Measurements from ENCODE around the gene PDGFRB. TPM values are rescaled to one million over a fixed set of nuclear protein-coding genes. Genes with fewer than 3 reads are reported as not detected.

PDGFRB gene
- total RNA-seq, 2 experiments from 2014 or later, result 0.23 to 3.0 TPM

DNA sequence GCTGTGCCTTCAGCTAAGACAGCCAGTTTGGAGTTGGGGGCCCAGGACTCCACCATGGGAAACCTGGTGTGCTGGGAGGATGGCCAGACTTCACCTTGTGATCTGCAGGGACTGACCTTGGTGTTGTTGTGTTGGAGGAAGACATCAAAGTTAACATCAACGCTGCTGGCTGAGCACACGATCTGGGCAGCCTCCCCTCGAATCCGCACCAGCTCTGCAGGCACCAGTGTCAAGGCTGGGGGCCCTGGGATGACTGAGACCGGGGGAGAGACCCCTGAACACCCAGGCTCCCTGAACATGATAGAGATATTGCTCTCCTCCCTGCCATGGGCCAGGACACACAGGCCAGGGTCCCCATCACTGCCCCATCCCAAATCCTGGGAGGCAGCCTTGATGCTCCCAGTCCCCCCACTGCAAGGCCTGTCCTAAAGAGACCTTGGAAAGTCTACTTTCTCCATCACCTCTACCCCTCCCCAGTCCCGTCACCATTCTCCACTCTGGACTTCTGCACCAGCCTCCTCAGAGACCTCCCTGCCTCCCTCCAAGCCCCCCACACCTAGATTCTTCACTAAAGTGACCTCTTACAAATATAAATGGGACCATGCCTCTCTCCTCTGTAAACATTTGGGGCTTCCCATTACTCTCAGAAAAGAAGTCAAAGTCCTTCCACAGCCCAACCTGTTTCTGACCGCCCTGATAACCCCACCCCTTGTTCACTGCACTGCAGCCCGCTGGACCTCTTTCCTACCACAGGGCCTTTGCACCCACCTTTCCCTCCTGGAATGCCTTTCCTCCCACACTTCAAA is 77.4 kb downstream of the PDGFRB start:
- no TSS peak for BruUV-seq (replicated peaks)
- H3K79me2 ChIP-seq (ENCODE audit: insufficient read depth, low read depth, low read length), result no peaks in the 10 kb centered on the region
- no peak overlapping the region for H3K4me2 ChIP-seq (ENCODE audit: low read length)
- TF ChIP-seq CTCF (conservative IDR thresholded peaks at IDR 0.05; ENCODE audit: low read length) (no peak), EZH2phosphoT487 (IDR thresholded peaks at IDR 0.05; ENCODE audit: borderline replicate concordance, low read depth, low read length) (no peak)
- no peaks in the 10 kb centered on the region for H3K9me3 ChIP-seq (ENCODE audit: low read length)
- no peak overlapping the region for H3K4me3 ChIP-seq (ENCODE audit: low read depth, low read length, poor library complexity, severe bottlenecking)
- H2AFZ ChIP-seq (ENCODE audit: low read length), result no peak overlapping the region
- no peaks in the 10 kb centered on the region for H4K20me1 ChIP-seq (ENCODE audit: insufficient read depth, low read length)
- no peak for DNase-seq (ENCODE audit: low spot score)
- intact Hi-C loops (cut with micrococcal nuclease; ENCODE audit: unreplicated experiment), result no loop called here
- no peak overlapping the region for H3K27ac ChIP-seq (ENCODE audit: low read depth, low read length, poor library complexity, severe bottlenecking)
- ChIA-PET POLR2A (interaction anchor here (0.6 to 1.2 kb wide), 2 partner anchors 23 to 239 kb away, joined by 3 to 4 read pairs; no protein-coding TSS in a partner anchor), CTCF (ENCODE audit: unreplicated experiment) (no interaction called here)
- H3K9me2 ChIP-seq (ENCODE audit: insufficient read depth, low read length), result no peaks in the 10 kb centered on the region
- H3K36me3 ChIP-seq (ENCODE audit: insufficient read depth, low read length), result no peaks in the 10 kb centered on the region
- H3K4me1 ChIP-seq (ENCODE audit: insufficient read depth, low read length, poor library complexity, severe bottlenecking), result peaks cover 12% of the 10 kb centered on the region

DNA sequence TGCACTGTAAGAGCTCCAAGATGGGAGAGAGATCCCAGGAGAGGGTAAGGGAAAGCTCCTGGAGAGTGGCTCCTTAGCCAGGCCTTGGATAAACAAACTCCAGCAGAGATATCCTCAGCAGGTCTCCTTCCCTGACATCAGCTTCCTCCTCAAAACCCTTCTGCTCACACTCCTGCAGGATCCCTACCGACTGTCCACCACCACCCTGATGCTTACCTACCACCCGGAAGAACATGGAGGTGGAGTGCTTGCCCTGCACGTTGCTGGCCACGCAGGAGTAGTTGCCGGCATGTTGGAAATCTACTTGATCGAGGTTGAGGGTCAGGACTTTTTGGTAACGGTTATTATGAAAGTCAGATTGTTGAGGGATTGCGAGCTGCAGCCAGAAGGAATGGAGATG is 78.6 kb downstream of the PDGFRB start:
- H3K9me3 ChIP-seq (ENCODE audit: low read length), result no peaks in the 10 kb centered on the region
- H3K9me2 ChIP-seq (ENCODE audit: insufficient read depth, low read length), result no peaks in the 10 kb centered on the region
- BruUV-seq (replicated peaks), result no TSS peak
- POLR2A ChIA-PET, result interaction anchor here (1.2 kb wide), 1 partner anchor 238 kb away, joined by 3 read pairs; no protein-coding TSS in a partner anchor
- no peak overlapping the region for H2AFZ ChIP-seq (ENCODE audit: low read length)
- TF ChIP-seq CTCF (conservative IDR thresholded peaks at IDR 0.05; ENCODE audit: low read length) (no peak), EZH2phosphoT487 (IDR thresholded peaks at IDR 0.05; ENCODE audit: borderline replicate concordance, low read depth, low read length) (no peak)
- CTCF ChIA-PET (ENCODE audit: unreplicated experiment), result no interaction called here
- no peak overlapping the region for H3K27ac ChIP-seq (ENCODE audit: low read depth, low read length, poor library complexity, severe bottlenecking)
- no peak overlapping the region for H3K4me3 ChIP-seq (ENCODE audit: low read depth, low read length, poor library complexity, severe bottlenecking)
- H4K20me1 ChIP-seq (ENCODE audit: insufficient read depth, low read length), result no peaks in the 10 kb centered on the region
- peaks cover 8% of the 10 kb centered on the region for H3K4me1 ChIP-seq (ENCODE audit: insufficient read depth, low read length, poor library complexity, severe bottlenecking)
- H3K79me2 ChIP-seq (ENCODE audit: insufficient read depth, low read depth, low read length), result no peaks in the 10 kb centered on the region
- DNase-seq (ENCODE audit: low spot score), result no peak
- intact Hi-C loops (cut with micrococcal nuclease; ENCODE audit: unreplicated experiment), result no loop called here
- no peaks in the 10 kb centered on the region for H3K36me3 ChIP-seq (ENCODE audit: insufficient read depth, low read length)
- no peak overlapping the region for H3K4me2 ChIP-seq (ENCODE audit: low read length)

DNA sequence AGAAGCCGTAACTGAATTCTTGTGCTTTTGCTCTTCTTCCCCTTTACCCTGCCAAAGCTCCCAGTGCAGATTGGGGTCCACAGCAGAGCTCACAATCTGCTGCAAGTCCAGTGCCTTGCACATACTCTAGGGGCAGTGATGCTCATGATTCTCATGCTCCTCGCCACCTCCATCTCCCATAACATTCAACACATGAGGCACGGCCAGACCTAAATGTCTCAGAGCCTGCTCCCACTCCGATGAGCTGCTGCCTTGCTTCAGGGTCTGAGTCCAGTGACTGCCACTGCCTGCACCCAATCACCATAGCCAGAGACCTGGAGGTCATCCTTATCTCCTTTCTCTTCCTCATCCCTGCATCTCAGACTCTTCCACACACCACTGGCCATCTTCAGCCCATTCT is 79.8 kb downstream of the PDGFRB start:
- DNase-seq (ENCODE audit: low spot score), result peak; percentile 9
- ChIA-PET CTCF (ENCODE audit: unreplicated experiment) (interaction anchor here (1.1 kb wide), 1 partner anchor 237 kb away, joined by 3 read pairs; no protein-coding TSS in a partner anchor), POLR2A (interaction anchor here (0.6 to 1.0 kb wide), 2 partner anchors 28 to 286 kb away, joined by 3 read pairs; no protein-coding TSS in a partner anchor)
- H3K36me3 ChIP-seq (ENCODE audit: insufficient read depth, low read length), result no peaks in the 10 kb centered on the region
- no peak overlapping the region for H3K27ac ChIP-seq (ENCODE audit: low read depth, low read length, poor library complexity, severe bottlenecking)
- no peak overlapping the region for H3K4me2 ChIP-seq (ENCODE audit: low read length)
- peak; percentile 30; the same call in 1 of the 2 replicates for TF ChIP-seq CTCF (conservative IDR thresholded peaks at IDR 0.05; ENCODE audit: low read length)
- no peak for TF ChIP-seq EZH2phosphoT487 (IDR thresholded peaks at IDR 0.05; ENCODE audit: borderline replicate concordance, low read depth, low read length)
- no peaks in the 10 kb centered on the region for H3K4me1 ChIP-seq (ENCODE audit: insufficient read depth, low read length, poor library complexity, severe bottlenecking)
- H4K20me1 ChIP-seq (ENCODE audit: insufficient read depth, low read length), result no peaks in the 10 kb centered on the region
- no peak overlapping the region for H3K4me3 ChIP-seq (ENCODE audit: low read depth, low read length, poor library complexity, severe bottlenecking)
- H3K9me2 ChIP-seq (ENCODE audit: insufficient read depth, low read length), result no peaks in the 10 kb centered on the region
- no peak overlapping the region for H2AFZ ChIP-seq (ENCODE audit: low read length)
- intact Hi-C loops (cut with micrococcal nuclease; ENCODE audit: unreplicated experiment), result no loop called here
- BruUV-seq (replicated peaks), result no TSS peak
- H3K9me3 ChIP-seq (ENCODE audit: low read length), result no peaks in the 10 kb centered on the region
- H3K79me2 ChIP-seq (ENCODE audit: insufficient read depth, low read depth, low read length), result no peaks in the 10 kb centered on the region
